A549 (cell line): ENCODE measurements around the gene KCNQ5.

Experiments
- CBX2 ChIP-seq: fragments of 200-600 bp; sonication (generic); IDR thresholded peaks from 2 replicates; pipeline ENCODE4 v1.6.1; 2016; ENCODE audit warnings: low read depth, mild to moderate bottlenecking, borderline replicate concordance
- CEBPB ChIP-seq, 2 experiments: fragments of >200 bp in 1 of 2; sonication (Bioruptor Twin) in 1 of 2; formaldehyde crosslinking in 1 of 2; IDR thresholded peaks; 2 replicates each; pipeline ENCODE4 v1.6.1; 2012 to 2016
- CHD2 ChIP-seq: fragments of 150-350 bp; IDR thresholded peaks from 2 replicates; pipeline ENCODE4 v1.6.1; 2014; ENCODE audit warnings: low read length; ENCODE audit not compliant: partially characterized antibody
- ELK1 ChIP-seq: fragments of 150-350 bp; IDR thresholded peaks from 2 replicates; pipeline ENCODE4 v1.6.1; 2014; ENCODE audit warnings: low read depth, mild to moderate bottlenecking, low read length
- POLR2A ChIP-seq: IDR thresholded peaks from 2 replicates; pipeline ENCODE4 v1.6.1; 2012; ENCODE audit warnings: mild to moderate bottlenecking, low read length
- RAD21 ChIP-seq, 2 experiments: fragments of >200 bp in 1 of 2; sonication (Bioruptor Twin) in 1 of 2; formaldehyde crosslinking in 1 of 2; IDR thresholded peaks in 1 of 2; conservative IDR thresholded peaks in 1 of 2; 2 replicates in 1 of 2; 3 replicates in 1 of 2; pipeline ENCODE4 v1.6.1; 2012 to 2018; ENCODE audit warnings: inconsistent platforms in 1 of 2
- TFCP2L1 ChIP-seq: fragments of 250-450 bp; sonication (Bioruptor Pico); IDR thresholded peaks from 2 replicates; pipeline ENCODE4 v1.5.0; 2021; ENCODE audit warnings: mild to moderate bottlenecking
- ZFP36 ChIP-seq: fragments of 450-650 bp; IDR thresholded peaks from 2 replicates; pipeline ENCODE4 v1.6.1; 2014; ENCODE audit warnings: borderline replicate concordance; ENCODE audit not compliant: partially characterized antibody
- TF ChIP-seq, protein P1 (sequence below): fragments of >200 bp; sonication (Bioruptor Twin); formaldehyde crosslinking; IDR thresholded peaks from 3 replicates; pipeline ENCODE4 v1.5.1; 2016
- TF ChIP-seq, protein P2 (sequence below): IDR thresholded peaks from 2 replicates; pipeline ENCODE4 v1.6.1; 2012

- no peak for TF ChIP-seq ELK1
- no peak for TF ChIP-seq POLR2A
- no peak for TF ChIP-seq RAD21 (conservative IDR thresholded peaks at IDR 0.05 in 1 of 2, IDR thresholded peaks at IDR 0.05 in 1 of 2)
- TF ChIP-seq, protein P1, sequence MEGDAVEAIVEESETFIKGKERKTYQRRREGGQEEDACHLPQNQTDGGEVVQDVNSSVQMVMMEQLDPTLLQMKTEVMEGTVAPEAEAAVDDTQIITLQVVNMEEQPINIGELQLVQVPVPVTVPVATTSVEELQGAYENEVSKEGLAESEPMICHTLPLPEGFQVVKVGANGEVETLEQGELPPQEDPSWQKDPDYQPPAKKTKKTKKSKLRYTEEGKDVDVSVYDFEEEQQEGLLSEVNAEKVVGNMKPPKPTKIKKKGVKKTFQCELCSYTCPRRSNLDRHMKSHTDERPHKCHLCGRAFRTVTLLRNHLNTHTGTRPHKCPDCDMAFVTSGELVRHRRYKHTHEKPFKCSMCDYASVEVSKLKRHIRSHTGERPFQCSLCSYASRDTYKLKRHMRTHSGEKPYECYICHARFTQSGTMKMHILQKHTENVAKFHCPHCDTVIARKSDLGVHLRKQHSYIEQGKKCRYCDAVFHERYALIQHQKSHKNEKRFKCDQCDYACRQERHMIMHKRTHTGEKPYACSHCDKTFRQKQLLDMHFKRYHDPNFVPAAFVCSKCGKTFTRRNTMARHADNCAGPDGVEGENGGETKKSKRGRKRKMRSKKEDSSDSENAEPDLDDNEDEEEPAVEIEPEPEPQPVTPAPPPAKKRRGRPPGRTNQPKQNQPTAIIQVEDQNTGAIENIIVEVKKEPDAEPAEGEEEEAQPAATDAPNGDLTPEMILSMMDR, result no peak
- no peak for TF ChIP-seq CHD2
- TF ChIP-seq, protein P2, sequence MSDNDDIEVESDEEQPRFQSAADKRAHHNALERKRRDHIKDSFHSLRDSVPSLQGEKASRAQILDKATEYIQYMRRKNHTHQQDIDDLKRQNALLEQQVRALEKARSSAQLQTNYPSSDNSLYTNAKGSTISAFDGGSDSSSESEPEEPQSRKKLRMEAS, result no peak
- no peak for TF ChIP-seq TFCP2L1 (CRISPR knock-in tag)
- no peak for TF ChIP-seq ZFP36
- TF ChIP-seq CBX2, result no peak
- TF ChIP-seq CEBPB (IDR thresholded peaks at IDR 0.05), result no peak
Measured at GRCh38 chr6:72691249-72691648, 69.4 kb downstream of the KCNQ5 start.
